Inferior parietal cortex (tissue), 1 donor: ENCODE results near the gene GARIN5B.

ENCODE experiments used
- DNase-seq: peaks from one replicate; pipeline ENCODE4 v3.0.0-alpha.2; 2016; ENCODE audit errors: extremely low spot score

GARIN5B gene

DNA sequence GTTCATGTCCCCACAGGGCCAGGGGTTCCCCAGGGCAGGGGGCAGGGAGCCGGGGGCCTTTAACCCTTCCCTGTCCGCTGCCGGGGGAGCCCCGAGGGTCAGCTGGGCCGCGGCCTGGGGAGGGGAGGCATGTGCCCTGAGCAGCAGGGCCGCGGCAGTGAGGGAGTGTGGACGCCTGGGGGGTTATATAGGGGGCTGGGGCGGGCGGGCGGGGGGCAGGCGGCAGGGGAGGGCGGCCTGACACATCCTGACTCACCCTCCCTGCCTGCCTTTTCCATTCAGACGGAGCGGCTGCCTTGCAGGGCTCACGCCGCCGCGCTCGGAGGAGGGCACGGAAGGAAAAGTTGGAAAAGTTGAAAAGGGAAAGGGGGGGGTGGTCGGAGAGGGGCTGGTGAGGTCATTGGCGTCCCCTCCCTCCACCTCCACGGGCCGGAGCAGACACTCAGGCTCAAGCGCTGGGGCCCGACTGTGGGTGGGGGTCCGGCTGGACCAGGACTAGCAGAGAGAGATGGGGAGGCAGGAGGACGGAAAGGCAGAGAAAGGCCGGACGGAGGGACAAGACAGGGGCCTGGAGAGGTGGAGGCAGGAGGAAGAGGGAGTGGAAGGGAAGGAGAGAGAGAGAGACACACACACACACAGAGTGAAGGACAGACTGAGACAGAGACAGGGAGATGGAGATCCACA lies 7.4 kb upstream of the GARIN5B start, which contains the start of gene IL11:
TSS of gene IL11 (minus strand) at position 159 of the 684 bp plus-strand sequence. CDS start at position 6, 153 bp downstream.
- no peak for DNase-seq

DNA sequence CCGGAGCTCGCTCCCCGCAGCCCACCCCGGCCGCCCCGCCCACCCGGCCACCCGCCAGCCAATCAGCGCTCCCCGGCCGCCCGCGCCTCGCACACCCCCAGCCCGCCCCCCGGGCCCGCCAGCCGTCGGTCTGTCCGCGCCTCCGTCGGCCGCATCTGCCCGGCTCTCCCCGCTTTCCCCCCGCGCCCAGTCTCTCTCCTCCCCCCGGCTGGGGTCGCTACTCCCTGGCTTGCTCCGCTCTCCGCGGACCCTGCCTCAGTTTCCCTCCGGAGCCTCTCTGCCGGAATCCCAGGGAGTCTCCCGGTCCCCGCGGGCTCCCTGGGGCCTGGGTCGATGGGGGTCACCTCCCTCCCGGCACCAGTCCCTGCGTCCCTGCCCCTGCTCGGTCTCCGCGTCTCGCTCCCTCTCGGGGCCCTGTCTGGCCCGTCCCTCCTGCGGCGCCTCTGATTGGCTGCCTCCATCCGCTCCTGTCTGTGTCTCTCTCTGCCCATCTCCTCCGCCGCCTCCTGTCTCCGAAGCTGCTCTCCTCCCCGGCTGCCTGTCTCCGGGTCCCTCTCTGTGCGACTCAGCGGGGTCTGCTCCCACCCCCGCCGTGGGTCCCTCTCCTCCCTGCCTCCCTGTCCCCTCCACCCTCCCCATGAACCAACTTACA lies 6.7 kb upstream of the GARIN5B start:
- DNase-seq = no peak

DNA sequence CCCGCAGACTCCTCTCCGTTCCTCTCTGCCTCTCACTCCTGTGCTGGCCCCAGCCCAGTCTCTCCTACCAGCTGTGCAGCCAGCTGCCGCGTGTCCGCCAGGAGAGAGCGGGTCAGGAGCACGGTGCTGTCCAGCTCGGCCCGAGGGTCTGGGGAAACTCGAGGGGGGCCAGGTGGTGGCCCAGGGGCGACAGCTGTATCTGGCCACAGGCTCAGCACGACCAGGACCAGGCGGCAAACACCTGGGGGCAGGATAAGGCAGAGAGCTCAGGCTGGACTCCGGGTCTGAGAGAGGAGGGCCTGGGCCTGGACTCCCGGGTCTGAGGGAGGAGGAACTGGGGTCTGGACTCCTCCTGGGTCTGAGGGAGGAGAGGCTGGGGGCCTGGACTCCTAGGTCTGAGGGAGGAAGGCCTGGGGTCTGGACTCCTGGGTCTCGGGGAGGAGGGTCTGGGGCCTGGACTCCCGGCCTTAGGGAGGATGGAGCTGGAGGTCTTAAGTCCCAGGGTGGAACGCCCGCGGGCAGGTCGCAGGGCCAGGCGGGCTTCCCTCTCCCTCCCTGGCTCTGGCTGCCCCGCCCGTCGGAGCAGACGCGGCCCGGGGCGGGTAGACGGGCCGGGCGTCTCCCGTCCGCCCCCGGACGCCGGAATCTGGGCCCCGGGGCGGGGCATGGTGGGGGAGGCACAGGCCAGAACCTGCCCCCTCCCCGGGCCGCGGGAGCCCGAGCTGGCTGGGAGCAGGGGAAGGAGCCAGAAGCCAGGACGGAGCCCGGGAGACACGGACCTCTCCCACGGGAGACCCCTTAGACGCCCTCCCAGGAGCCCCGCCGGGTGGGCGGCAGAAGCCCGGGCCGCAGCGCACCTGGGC lies 5.9 kb upstream of the GARIN5B start:
- DNase-seq = no peak

DNA sequence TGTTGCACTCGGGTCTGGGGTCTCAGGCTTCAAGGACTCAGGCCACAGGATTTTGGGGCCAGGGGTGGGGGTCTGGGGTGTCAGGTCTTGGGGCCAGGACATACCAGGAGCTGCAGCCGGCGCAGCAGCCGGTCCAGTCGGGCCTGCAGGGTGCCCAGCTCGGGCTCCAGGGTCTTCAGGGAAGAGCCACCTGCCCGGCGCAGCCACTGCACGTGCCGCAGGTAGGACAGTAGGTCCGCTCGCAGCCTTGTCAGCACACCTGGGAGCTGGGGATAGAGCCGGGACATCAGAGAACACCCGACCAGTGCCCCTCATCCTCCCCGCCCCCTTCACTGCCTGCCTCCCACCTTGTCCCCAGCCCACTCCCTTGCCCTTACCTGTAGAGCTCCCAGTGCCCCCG lies 5.0 kb upstream of the GARIN5B start:
- DNase-seq = no peak

DNA sequence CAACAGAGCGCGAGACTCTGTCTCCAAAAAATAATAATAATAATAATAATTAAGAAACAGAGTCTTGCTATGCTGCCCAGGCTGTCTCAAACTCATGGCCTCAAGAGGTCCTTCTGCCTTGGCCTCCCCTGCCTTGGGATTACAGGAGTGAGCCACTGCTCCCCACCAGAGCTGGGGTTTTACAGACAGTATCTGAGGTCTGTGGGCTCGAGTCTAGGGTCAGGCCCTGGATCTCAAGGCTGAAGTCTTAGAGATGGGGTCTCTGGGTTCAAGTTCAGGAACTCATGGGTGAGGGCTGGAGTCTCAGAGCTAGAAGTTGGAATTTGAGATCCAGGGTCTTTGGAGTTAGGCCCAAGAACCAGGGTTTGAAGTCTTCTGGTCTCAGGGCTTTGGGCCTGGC lies 3.7 kb upstream of the GARIN5B start:
- no peak for DNase-seq

DNA sequence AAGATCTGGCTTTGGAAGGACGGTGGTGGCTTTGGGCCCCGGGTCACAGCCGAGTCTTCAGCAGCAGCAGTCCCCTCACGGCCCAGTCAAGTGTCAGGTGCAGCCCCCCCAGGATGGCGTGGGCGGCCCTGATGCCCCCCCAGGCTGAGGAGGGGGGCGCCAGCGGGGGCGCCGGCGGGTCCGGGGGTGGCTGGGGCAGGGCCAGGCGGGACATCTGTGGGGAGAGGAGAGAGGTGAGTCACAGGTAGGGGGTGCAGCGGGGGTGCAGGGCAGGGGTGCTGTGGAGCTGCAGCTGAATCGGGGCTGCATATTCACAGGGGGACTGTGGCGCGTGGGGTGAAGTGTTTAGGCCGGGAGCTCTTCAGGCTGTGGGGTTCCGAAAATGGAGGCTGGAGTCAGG lies 2.9 kb upstream of the GARIN5B start:
- DNase-seq = no peak

DNA sequence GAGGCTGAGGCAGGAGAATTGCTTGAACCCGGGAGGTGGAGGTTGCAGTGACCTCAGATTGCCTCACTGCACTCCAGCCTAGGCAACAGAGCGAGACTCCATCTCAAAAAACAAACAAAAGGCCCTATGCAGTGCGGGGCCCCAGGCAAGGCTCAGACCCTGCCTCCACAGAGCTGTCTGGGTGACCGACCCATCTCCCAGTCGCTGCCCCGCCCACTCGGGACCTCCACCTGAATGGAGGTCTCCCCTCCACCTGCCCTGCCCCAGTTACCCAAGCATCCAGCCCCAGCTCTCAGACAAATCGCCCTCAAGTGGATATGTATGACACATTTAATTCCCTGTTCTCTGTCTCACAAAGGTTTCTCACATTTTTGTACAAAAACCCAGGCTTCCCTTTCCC lies 2.2 kb upstream of the GARIN5B start:
- DNase-seq = no peak

DNA sequence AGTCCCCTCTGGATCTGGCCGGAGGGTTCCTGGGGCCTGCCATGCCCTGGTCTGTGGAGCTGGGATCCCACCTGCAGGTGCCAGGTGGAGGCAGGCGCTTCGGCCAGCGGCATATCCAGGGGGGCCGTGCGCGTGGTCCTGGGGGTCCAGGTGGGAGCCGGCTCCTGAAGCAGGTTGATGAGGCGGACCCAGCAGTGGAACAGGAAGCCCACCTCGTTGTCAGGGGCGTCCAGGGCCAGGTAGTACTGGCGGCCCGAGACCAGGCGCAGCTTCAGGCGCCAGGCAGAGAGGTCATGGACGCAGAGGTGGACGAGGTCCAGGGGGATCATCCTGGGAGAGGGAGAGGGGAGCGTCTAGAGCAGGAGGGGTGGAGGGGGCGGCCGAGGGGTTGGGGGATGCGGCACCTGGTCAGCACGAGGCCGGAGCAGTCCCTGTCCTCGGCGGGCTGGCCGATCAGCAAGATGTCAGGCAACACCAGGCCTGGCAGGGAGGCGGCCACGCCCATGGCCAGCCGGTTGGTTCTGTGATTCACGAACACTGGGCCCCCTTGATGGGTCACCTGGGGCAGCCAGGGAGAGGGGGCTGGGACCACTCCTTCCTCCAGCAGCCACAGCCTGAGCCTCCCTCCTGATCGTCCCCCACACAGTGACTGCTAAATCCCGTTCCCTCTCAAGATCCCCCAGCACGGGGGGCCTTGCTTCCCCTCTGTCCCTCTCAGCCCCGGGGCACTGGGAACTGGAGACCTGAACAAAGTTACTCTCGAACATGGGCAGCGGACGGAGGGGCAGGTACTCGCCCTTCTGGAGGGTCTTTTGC lies 678 bp downstream of the GARIN5B start:
- DNase-seq = no peak

DNA sequence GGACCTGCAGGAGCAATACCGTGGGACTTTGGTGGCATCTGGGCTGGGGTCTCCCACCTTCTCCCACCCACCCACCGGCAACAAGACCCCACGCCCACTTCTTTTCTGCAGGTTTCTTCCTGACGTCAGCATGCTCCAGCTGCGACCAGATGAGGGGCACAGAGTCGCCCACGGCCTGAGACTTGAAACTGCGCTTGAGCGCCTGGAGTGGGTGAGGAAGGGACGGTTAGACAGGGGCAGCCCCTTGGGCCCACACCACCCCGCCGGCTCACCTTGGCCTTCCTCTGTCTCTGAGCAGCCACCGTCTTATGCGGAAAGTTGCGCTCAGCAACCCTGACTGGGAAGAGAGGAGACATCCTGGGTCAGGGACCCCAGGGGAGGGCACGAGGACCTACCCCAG lies 2.2 kb downstream of the GARIN5B start:
- DNase-seq = no peak

DNA sequence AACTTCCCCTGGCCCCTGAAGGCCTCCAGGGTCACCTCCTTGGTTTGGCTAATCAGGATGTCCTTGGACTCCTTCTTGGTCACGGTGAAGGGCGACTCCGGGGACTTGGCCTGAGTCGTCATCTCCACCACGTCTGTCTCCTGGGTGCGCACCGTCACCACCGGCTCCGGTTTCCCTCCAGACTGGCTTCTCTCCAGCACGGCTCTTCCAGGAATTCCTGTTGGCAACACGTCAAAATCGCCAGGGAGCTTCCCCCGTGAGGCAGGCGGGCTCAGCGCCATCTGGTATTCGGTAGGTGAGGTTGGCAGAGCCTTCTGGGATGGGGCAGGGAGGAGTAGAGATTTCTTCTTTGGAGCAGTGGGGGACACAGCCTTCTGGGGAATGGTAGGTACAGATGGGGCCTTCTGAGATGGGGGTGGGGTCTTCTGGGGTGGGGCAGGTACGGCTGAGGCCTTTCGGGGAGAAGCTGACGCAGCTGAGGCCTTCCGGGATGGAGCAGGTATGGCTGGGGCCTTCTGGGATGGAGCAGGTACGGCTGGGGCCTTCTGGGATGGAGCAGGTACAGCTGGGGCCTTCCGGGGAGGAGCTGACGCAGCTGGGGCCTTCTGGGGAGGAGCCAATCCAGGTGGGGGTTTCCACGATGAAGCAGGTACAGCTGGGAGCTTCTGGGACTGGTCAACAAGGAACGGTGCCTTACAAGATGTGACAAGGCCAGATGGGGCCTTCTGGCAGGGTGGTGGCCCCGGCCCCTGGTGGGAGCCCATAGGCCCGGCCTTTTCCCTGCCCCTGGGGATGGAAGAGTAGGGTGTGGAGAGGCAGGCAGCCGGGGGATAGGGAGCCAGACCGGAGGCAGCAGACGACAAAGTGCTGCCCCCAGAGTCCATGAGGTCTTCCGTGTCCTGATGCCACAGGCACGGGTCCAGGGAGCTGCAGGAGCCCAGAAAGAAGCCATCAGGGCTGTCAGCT lies 3.8 kb downstream of the GARIN5B start:
- no peak for DNase-seq

DNA sequence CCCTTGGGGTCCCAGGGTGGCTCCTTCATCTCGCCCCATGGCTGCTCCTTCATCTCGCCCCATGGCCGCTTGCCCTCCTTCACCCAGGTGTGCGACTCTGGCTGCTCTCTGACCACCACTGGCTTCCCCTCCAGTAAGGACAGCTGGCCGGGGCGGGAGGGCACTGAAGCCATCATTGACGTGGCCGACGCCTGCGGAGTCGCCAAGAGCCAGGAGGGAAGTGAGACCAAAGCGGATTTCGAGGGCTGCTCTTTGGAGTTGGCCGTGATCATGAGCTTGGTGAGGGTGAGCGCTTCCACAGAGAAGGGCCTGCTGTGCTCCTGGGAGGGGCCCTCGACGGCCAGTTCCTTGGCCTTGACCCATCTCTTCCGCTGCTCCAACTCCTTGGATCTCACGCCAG lies 4.6 kb downstream of the GARIN5B start:
- DNase-seq = no peak

DNA sequence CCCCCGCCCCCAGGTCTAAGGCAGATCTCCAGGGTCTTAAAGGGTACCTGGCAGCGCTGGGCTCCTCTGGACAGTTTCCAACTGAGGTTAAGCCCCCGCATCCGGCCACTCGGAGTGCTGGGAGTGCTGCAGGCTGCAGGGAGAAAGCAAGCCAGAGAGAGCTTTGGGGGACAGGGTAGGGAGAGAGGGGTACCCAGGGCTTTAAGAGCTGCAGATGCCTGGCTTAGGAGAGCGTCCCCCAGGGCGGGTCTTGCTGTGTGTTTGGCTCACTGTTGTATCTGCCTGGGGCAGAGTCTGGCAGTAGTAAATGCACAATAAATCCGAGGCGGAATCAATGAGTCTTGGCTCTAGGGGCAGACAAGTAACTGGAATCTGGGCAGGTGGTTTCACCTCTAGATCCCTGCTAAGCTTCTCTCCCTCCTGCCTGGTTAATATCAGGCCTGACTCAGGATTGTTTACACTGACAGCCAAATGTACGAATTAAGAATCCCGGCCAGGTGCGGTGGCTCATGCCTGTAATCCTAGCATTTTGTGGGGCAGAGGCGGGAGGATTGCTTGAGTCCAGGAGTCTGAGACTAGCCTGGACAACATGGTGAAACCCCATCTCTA lies 7.7 kb downstream of the GARIN5B start:
- no peak for DNase-seq

DNA sequence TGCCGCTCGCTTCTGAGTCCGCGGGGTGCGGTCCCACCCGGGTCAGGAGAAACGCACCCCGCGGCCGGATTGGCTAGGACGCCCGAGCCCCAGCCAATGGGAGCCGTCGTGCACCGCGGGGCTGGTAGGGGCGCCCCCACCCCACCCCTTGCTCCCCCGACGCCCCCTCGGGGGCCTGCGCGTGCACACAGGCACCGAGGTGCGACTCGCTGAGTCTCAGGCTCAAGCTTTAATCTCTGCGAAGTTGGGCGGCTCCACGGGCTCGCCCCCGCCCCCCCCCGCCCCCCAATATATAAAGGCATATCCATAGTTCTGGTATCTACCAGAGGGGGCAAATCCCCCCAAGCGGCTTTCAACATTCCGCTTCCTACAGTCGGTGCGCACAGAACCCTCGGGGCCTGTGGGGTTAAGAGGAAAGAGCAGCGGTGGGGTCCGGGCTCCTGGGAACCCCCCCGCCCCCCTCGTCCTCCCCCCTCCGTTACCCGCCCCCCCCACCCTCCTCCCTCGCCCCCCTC lies 8.3 kb downstream of the GARIN5B start, which contains the start of gene COX6B2:
TSS of gene COX6B2 (minus strand) at position 22 of the 515 bp plus-strand sequence. CDS start 198 bp downstream, outside the sequence.
- no peak for DNase-seq

DNA sequence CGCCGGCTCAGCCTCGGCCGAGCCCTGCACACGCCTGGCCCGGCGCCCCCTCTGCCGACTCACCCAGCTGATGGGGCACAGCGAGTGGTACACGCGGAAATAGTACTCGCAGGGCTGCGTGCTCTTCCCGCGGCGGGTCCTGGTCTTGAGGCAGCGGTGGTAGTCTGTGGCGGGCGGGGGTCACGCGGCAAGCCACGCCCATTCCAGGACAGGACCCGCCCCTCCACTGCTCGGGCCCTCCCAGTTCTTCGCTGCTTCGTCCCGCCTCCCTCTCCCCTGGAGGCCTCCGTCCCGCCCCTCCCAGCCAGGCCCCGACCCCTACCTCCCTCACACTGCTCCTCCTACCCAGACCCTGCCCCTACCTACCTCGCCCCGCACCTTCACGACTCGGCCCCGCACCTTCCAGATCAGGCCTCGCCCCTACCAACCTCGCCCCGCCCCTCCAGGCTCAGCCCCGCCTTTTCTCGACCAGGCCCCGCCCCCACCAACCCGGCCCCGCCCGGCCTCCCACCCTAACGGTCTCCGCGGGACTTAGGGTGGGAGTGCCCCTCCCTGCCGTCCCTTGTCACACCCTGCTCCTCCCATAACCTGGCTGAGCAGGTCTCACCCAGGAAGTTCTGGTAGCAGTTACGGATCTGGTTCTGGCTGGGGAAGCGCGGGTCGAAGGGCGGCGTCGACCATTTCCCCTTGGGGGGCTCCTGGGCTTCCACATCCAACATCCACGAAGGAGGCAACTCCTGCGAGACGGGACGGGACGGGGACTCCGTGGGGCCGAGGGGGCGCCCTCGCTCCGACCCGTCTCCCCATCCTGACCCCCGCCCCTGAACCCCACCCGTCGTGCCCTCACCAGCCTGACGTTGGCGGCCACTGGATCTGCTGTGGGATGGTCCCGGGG lies 9.0 kb downstream of the GARIN5B start:
- DNase-seq = no peak

DNA sequence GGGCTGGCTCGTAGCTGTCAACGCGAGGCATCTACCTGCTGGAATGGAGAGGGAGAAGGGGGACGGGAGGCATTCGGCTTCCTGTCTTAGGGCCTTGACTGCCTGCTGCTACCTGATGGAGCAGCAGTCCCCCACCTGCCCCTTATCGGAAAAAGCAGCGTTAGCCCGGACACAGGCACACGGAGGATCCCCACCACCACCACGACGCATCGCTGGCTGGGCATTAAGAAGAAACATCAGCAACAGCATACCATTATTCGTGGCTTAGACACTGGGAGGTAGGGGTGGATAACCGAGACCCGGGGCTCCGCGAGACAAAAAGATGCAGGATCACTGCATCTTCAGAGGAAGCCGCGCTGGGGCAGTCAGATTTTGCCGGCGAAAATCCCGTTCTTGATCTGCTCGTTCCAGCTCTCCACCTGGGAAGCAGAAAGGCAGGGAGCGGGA lies 9.7 kb downstream of the GARIN5B start:
- DNase-seq = no peak

DNA sequence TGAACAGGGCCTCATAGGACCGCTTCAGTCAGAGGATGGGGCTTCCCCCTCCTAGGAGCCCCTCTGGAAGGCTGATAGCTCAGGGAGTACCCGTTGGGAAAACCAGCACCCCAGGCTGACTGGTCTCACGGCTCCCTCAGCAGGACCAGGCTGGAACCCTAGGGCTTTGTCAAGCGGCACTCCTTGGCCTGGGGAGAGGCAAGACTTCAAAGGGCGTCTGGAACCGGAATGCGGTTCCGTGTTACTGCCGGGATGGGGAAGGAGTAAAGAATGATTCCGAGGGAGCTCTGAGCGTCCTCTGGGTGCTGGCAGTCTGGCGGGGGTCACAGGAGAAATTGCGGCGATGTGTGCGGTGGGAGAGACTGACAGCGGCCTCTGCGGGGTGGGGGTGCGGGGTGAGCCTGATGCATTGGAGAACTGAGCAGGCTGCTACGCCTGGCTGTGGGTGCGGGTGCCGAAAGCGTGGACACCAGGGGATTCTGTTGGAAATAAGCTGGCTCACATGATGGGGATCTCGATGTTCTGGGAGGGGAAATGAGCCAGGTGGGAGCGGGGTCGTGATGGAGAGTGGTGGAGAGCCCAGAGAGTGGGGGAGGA lies 10.4 kb downstream of the GARIN5B start:
- no peak for DNase-seq

DNA sequence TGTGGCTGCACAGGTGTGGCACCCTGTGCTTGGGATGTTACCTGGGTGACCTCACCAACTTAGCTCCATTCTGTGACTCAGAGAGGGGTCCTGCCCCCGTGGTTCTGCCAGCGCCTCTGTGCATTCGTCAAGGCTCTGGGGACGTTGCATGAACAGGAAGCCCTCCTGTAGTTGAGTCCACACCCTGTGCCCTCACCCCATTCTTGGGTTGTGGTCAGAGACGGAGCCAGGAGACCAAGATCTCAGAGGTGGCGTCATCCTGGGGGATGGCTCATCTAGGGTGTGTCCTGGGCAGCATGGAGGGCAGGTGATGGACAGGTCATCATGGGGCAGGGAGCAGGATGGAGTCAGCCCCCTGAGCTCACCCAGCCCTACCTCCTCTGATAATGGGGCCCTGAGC lies 11.0 kb downstream of the GARIN5B start:
- DNase-seq = no peak

DNA sequence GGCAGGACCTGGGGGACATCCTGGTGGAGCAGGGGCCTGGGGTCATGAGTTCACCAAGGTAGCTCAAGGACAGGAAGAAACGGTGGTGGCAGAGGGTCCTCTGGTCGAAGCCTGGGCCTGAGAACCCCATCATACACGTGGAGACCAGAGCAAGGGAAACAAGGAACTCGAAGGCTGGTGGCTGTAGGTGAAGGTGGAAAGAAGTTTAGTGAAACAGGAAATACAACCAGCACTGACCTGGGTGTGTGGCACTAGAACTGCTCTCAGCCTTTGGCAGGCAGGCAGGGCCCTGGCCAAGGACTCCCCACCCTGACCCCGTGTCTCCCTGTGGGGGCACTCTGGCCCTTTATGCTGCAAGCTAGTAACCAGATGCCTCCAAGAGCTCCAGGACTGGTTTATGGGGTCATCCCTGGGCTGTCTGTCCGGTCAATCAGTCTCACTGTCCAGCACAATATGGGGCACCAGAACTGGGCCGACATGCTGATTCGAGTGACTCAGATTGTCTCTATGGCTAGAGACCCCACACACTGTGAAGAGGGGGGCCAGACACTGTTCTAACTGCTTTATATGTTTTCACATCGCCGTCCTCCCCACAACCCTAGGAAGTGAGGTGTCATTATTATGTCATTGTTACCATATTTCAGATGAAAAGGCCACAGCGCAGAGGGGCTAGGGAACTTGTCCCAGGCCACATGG lies 12.3 kb downstream of the GARIN5B start:
- DNase-seq = no peak
